Stimulated activated CD4-positive, alpha-beta T cell treated with anti-CD3 and anti-CD28 coated beads, TNF-alpha, amount 100 ng/mL, for 48 hours (primary cell): ENCODE measurements around the gene OSBP2.

ENCODE experiments used
- DNase-seq, 3 donors: peaks; one replicate each; pipeline ENCODE4 v3.0.0-alpha.2; 2020; ENCODE audit warnings: low read depth in 3 of 3

OSBP2 gene

GRCh38 chr22:30903876-30904460, 209.3 kb downstream of the OSBP2 start:
- no peak for DNase-seq

- no peak for DNase-seq
Observed at GRCh38 chr22:30905696-30906341, 211.1 kb downstream of the OSBP2 start.

GRCh38 chr22:30906411-30906810, 211.7 kb downstream of the OSBP2 start:
- DNase-seq, result no peak

- DNase-seq, result no peak
Observed at GRCh38 chr22:30906946-30907345, 212.3 kb downstream of the OSBP2 start.

- DNase-seq, result no peak
Observed at GRCh38 chr22:30908051-30908461, 213.4 kb downstream of the OSBP2 start.

GRCh38 chr22:30909306-30909705, 214.6 kb downstream of the OSBP2 start:
- no peak for DNase-seq

- no peak for DNase-seq
Observed at GRCh38 chr22:30910358-30910757, 215.7 kb downstream of the OSBP2 start.

- no peak for DNase-seq
Observed at GRCh38 chr22:30918761-30919160, 224.1 kb downstream of the OSBP2 start.

- no peak for DNase-seq
Observed at GRCh38 chr22:30919973-30920372, 225.3 kb downstream of the OSBP2 start.

- DNase-seq, result peak; percentile 70 to 73 (median 71)
Observed at GRCh38 chr22:30920407-30920806, 225.7 kb downstream of the OSBP2 start.

- DNase-seq, result no peak
Observed at GRCh38 chr22:30921108-30921507, 226.4 kb downstream of the OSBP2 start.

GRCh38 chr22:30922151-30922611, 227.5 kb downstream of the OSBP2 start:
- peak; percentile 49 to 73 (median 58) for DNase-seq

- no peak for DNase-seq
Observed at GRCh38 chr22:30923168-30923900, 228.7 kb downstream of the OSBP2 start.

GRCh38 chr22:30925667-30926066, 231.0 kb downstream of the OSBP2 start:
- no peak for DNase-seq

- no peak for DNase-seq
Observed at GRCh38 chr22:30926706-30927105, 232.0 kb downstream of the OSBP2 start.

- no peak for DNase-seq
Observed at GRCh38 chr22:30927806-30928205, 233.1 kb downstream of the OSBP2 start.

GRCh38 chr22:30928401-30928800, 233.7 kb downstream of the OSBP2 start:
- no peak for DNase-seq

- no peak for DNase-seq
Observed at GRCh38 chr22:30930228-30930627, 235.6 kb downstream of the OSBP2 start.

- no peak for DNase-seq
Observed at GRCh38 chr22:30931541-30932300, 237.0 kb downstream of the OSBP2 start.

GRCh38 chr22:30932661-30933060, 238.0 kb downstream of the OSBP2 start:
- no peak for DNase-seq

- DNase-seq, result no peak
Observed at GRCh38 chr22:30933457-30933856, 238.8 kb downstream of the OSBP2 start.

GRCh38 chr22:30934053-30934452, 239.4 kb downstream of the OSBP2 start:
- no peak for DNase-seq
